Endothelial cell of umbilical vein (primary cell): Measurements from ENCODE around the gene PIEZO2.

Experiments
- CTCF ChIP-seq, 2 donors: IDR thresholded peaks; 1 replicate in 1 of 2; 2 replicates in 1 of 2; pipeline ENCODE4 v1.5.1; 2011; ENCODE audit warnings: low read length in 2 of 2, mild to moderate bottlenecking in 2 of 2, moderate library complexity in 2 of 2, control low read depth in 1 of 2, inconsistent platforms in 1 of 2, low read depth in 1 of 2; ENCODE audit not compliant: insufficient read depth in 1 of 2; ENCODE audit errors: extremely low read depth in 1 of 2
- EZH2 ChIP-seq: IDR thresholded peaks from 2 replicates; pipeline ENCODE4 v1.6.1; 2012; ENCODE audit warnings: borderline replicate concordance, low read depth, mild to moderate bottlenecking, moderate library complexity, low read length, inconsistent platforms; ENCODE audit not compliant: severe bottlenecking

- no peak for TF ChIP-seq CTCF (IDR thresholded peaks at IDR 0.05; ENCODE audit: extremely low read depth in 1 of 2, insufficient read depth in 1 of 2, low read depth in 1 of 2, low read length in 2 of 2)
- no peak for TF ChIP-seq EZH2
These were observed 381.1 kb downstream of the PIEZO2 start for GRCh38 chr18:10768221-10768620.
